ENCODE measurements around the gene ACTC1.
A peak's percentile ranks its signal among the peaks of the same experiment; 100 is the strongest.
"Not testable (repeated sequence)": the region's sequence is repeated elsewhere in the genome, so short reads cannot be mapped to it uniquely, and the experiment has no call there.

The ACTC1 gene

DNA sequence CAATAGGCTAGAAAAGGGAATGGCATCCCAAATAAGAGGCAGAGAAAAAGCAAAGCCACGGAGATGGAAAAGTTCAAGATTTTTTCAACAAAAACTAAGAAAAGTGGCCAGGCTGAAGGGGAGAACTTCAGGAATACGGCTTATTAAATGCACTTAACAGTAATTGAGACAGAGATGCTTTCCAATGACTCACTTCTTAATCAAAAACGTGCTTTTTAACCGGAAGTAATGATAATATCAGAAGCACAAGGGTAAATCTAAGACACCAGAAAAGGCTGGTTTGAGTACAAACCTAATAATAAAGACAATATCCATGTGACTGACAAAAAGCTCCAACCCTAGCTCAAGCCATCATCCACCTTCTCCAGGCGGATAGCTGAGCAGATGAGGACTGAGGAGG lies 24.8 kb upstream of the ACTC1 start:
- DNase-seq (ENCODE audit: low read depth), result no peak
- no peak overlapping the region for H3K4me3 ChIP-seq (ENCODE audit: low read depth, low read length)
- no peak for TF ChIP-seq CTCF (IDR thresholded peaks at IDR 0.05; ENCODE audit: low read depth, low read length, missing control alignments)
- in situ Hi-C loops (cut with HindIII; ENCODE audit: low sequenced_read_pairs), result no loop called here

- DNase-seq (ENCODE audit: low read depth), result no peak
- no peak overlapping the region for H3K4me3 ChIP-seq (ENCODE audit: low read depth, low read length)
- no peak for TF ChIP-seq CTCF (IDR thresholded peaks at IDR 0.05; ENCODE audit: low read depth, low read length, missing control alignments)
- in situ Hi-C loops (cut with HindIII; ENCODE audit: low sequenced_read_pairs), result no loop called here
Observed at GRCh38 chr15:34818526-34818925, 23.2 kb upstream of the ACTC1 start.

DNA sequence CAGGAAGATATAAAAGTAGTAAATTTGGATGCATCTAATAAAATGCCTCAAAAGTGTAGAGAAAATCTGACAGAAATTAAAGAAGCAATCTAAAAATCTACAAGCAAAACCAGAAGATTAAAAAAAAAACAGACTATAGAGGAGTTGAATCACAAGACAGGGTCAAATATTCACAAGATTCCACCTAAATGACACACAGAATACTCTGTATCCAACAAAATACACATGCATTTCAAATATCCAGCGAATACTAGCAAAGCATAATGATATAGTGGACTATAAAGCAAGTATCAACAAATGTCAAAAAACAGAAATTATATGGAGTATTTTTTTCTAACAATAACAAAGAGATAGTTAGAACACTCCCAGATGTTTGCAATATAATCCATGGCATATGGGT lies 20.5 kb upstream of the ACTC1 start:
- no peak overlapping the region for H3K4me3 ChIP-seq (ENCODE audit: low read depth, low read length)
- no peak for DNase-seq (ENCODE audit: low read depth)
- no peak for TF ChIP-seq CTCF (IDR thresholded peaks at IDR 0.05; ENCODE audit: low read depth, low read length, missing control alignments)
- in situ Hi-C loops (cut with HindIII; ENCODE audit: low sequenced_read_pairs), result no loop called here

GRCh38 chr15:34813446-34814190 lies 18.3 kb upstream of the ACTC1 start:
- in situ Hi-C loops (cut with HindIII; ENCODE audit: low sequenced_read_pairs), result no loop called here
- TF ChIP-seq CTCF (IDR thresholded peaks at IDR 0.05; ENCODE audit: low read depth, low read length, missing control alignments), result no peak
- DNase-seq (ENCODE audit: low read depth), result no peak
- no peak overlapping the region for H3K4me3 ChIP-seq (ENCODE audit: low read depth, low read length)

GRCh38 chr15:34812868-34813365 lies 17.6 kb upstream of the ACTC1 start:
- DNase-seq (ENCODE audit: low read depth); in situ Hi-C loops (cut with HindIII; ENCODE audit: low sequenced_read_pairs); H3K4me3 ChIP-seq (ENCODE audit: low read depth, low read length): not testable (repeated sequence)

- no peak for DNase-seq (ENCODE audit: low read depth)
- in situ Hi-C loops (cut with HindIII; ENCODE audit: low sequenced_read_pairs), result no loop called here
- no peak for TF ChIP-seq CTCF (IDR thresholded peaks at IDR 0.05; ENCODE audit: low read depth, low read length, missing control alignments)
- no peak overlapping the region for H3K4me3 ChIP-seq (ENCODE audit: low read depth, low read length)
Observed at GRCh38 chr15:34812369-34812768, 17.0 kb upstream of the ACTC1 start.

GRCh38 chr15:34810443-34811129 lies 15.2 kb upstream of the ACTC1 start:
- TF ChIP-seq CTCF (IDR thresholded peaks at IDR 0.05; ENCODE audit: low read depth, low read length, missing control alignments), result no peak
- no peak overlapping the region for H3K4me3 ChIP-seq (ENCODE audit: low read depth, low read length)
- in situ Hi-C loops (cut with HindIII; ENCODE audit: low sequenced_read_pairs), result no loop called here
- DNase-seq (ENCODE audit: low read depth), result peak; percentile 61
